Stimulated activated CD8-positive, alpha-beta memory T cell treated with anti-CD3 and anti-CD28 coated beads, Interleukin-12 subunit alpha, Interleukin-12 subunit beta, amount 100 ng/mL, for 24 hours (primary cell): Measurements from ENCODE around the gene DCAF12.
"Not testable (repeated sequence)": the region's sequence is repeated elsewhere in the genome, so short reads cannot be mapped to it uniquely, and the experiment has no call there.

Experiments
- DNase-seq: peaks from one replicate; pipeline ENCODE4 v3.0.0-alpha.2; 2020; ENCODE audit errors: extremely low read depth

The DCAF12 gene

GRCh38 chr9:34126207-34127034 lies at the start of gene DCAF12:
Gene DCAF12 (minus strand): TSS chr9:34126698. CDS start chr9:34126431, 267 bp downstream.
- DNase-seq, result peak; percentile 73

- no peak for DNase-seq
Observed at GRCh38 chr9:34176089-34176488, 49.6 kb upstream of the DCAF12 start.

- no peak for DNase-seq
Observed at GRCh38 chr9:34171753-34172535, 45.4 kb upstream of the DCAF12 start.

- DNase-seq, result no peak
Observed at GRCh38 chr9:34170237-34170991, 43.9 kb upstream of the DCAF12 start.

DNA sequence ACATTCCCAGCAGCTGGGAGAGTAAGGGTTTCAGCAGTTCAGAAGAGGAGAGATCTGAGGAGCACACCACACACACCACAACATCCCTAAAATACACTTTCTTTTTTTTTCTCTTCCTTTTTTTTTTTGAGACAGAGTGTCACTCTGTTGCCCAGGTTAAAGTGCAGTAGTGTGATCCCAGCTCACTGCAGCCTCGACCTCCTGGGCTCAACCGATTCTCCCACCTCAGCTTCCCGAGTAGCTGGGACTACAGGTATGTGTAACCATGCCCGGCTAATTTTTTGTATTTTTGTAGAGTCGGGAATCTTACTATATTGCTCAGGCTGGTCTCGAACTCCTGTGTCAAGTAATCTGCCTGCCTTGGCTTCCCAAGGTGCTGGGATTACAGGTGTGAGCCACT lies 42.6 kb upstream of the DCAF12 start:
- no peak for DNase-seq

DNA sequence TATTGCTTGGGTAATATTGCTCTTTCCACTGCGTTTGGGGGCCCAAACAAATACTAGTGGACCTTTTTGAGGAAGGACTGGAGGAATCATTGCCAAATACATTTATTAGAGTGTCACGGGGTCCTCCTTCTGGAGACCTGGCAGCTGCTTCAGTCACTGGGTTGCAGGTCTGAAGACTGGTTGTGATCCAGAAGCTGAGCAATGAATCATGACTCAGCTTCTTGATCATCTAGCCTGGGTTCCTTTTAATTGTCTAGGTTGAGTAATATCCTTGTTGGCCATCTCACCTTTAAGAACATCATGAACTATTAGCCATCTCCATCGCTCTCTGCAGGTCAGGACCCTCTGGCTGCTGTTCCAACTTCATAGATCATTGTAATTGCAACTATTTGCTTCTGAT lies 36.9 kb upstream of the DCAF12 start:
- no peak for DNase-seq

DNA sequence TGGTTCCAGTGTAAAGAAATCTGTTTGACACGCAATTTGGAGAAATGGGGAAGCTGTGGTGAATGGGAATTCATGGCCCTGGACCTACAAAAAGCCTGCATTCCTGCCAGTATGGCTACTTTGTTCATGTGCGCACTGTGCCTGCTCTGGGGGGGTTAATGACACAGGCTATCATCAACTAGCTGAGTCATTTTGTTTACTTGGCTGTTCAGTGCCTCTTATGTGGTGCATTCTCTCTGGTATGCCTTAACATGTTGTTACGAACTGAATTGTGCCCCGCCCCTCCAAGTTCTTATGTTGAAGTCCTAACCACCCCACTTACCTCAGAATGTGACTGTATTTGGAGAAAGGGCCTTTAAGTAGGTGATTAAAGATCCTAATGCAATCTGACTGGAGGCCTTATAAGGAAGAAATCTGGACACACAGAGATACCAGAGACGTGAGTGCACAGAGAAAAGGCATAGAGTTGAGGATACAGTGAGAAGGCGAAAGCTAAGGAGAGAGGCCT lies 31.9 kb upstream of the DCAF12 start:
- DNase-seq, result no peak

GRCh38 chr9:34157898-34158297 lies 31.4 kb upstream of the DCAF12 start:
- no peak for DNase-seq

GRCh38 chr9:34157318-34157717 lies 30.8 kb upstream of the DCAF12 start:
- no peak for DNase-seq

GRCh38 chr9:34154057-34154456 lies 27.6 kb upstream of the DCAF12 start:
- DNase-seq, result no peak

GRCh38 chr9:34151398-34151797 lies 24.9 kb upstream of the DCAF12 start:
- DNase-seq, result no peak

GRCh38 chr9:34145165-34145564 lies 18.7 kb upstream of the DCAF12 start:
- DNase-seq, result no peak

DNA sequence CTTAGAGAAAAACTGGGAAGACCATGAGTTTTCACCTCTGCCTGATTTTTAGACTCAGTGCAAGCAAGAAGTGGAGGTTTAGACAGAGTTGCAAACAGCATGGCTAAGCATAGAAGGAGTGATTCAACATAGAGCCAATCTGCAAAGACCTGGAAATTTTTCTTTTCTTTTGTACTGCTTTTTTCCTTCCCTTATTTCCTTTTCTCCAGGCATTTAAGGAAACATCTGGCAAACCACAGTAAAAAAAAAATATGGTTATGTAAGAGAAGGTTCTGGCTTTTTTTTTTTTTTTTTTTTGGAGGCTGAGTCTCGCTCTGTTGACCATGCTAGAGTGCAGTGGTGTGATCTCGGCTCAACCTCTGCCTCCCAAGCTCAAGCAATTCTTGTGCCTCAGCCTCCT lies 16.6 kb upstream of the DCAF12 start:
- DNase-seq, result no peak

DNA sequence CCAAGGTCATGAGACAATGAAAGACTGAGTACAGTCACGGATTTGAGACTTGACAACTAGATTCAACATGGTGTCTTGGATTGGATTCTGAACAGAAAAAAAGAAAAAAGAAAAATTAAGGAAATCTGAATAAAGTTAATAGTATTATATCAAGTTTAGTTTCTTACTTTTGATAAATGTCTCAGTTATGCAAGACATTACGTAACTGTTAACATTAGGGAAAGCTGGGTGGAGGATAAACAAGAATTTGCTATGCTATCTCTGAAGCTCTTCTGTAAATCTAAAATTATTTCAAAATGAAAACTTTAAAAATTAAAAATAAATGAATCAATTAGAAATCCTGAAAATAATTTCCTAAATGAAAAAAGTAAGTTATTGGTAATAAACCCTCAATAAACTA lies 14.4 kb upstream of the DCAF12 start:
- DNase-seq, result no peak

GRCh38 chr9:34139477-34140146 lies 13.1 kb upstream of the DCAF12 start:
- no peak for DNase-seq

GRCh38 chr9:34138644-34139043 lies 12.1 kb upstream of the DCAF12 start:
- DNase-seq, result not testable (repeated sequence)

DNA sequence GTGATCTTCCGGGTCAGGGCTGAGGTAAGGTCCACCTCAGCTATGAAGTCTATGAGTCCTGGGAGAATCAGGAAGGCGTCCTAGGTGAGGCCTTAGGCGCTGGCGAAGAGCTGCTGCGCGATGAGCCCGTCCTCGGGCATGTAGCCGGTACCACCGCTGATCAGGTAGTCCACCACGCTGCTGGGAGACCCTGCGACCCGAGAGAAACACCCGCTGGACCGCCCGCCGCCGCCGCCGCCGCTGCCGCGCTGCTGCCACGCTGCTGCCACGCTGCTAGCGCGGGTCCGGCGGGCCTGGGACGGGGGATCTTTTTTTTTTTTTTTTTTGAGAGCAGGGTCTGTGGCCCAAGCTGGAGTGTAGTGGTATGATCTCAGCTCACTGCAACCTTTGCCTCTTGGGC lies 8.0 kb upstream of the DCAF12 start:
- DNase-seq, result no peak

- DNase-seq, result no peak
Observed at GRCh38 chr9:34133436-34133949, 7.0 kb upstream of the DCAF12 start.

GRCh38 chr9:34131571-34131970 lies 5.1 kb upstream of the DCAF12 start:
- DNase-seq, result no peak

DNA sequence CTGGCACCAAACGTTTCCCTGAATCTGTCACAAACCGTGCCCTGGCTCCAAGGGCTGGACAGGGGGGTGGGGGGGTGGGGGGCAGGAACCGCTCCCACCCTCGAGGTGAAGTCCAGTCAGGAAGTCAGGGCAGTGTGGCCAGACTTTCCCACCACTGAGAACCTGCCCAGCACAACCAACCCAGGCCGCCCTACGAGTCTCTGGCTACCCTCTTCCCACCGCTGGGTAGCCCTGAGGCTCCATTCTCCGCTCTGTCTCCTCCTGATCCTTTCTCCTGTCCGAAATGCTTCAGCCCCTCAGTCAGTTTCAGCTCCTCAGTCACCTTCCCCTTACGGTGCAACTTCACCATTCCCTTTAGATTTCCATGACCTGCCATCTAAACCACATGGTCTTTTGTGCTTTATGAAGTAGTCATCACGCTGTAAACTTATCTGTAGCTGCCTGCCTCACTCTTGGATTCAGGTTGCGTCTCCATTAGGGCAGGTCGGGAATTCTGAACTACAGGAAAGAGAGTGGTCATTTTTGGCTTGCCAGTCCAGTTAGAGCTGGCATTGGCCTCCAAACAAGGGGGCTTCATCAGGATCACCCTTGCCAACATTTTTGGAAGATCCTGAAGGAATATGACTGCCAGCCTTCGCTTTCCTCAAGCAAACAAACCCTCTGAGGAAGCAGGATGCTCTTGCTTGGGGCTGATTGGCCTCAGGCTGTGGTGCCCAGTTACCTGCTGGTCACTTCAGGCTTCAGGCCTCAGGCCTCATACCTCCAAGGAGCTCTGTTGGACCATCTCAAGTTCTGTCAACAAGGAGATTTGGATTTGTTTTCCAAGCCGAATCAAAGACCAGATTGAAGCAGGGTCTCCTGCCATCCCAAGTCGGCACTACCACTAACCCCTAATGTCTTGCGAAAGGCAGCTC lies 794 bp upstream of the DCAF12 start:
- no peak for DNase-seq
